HUDEP-2 (cell line): ENCODE measurements around the gene DPM2.

ENCODE experiments used
- DNase-seq, 76 experiments: peaks; one replicate each; lab custom pipeline; 2025; ENCODE audit not compliant: unreplicated experiment in 76 of 76; lab: John Stamatoyannopoulos, UW

DPM2 gene

DNA sequence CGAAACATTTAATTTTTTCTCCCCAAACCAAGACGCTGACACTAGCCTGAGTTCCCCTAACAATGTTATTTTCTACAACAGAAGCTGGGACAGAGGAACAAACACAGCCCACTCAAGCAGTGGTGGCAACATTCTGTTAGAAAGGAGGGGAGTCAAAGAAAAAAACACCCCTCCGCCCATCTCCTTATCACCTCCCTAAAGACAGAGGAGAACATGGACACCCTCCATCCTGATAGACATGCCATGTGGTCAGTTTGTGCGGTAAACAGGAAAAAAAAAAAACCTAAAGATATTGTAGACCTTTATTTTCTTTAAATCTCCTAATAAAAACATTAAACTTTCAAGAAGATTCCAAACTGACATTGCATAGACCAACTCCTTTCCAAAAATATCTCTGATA, 2.9 kb upstream of the DPM2 start:
- peak in 28 of 76 experiments; percentile 9 to 58 (median 36) for DNase-seq

DNA sequence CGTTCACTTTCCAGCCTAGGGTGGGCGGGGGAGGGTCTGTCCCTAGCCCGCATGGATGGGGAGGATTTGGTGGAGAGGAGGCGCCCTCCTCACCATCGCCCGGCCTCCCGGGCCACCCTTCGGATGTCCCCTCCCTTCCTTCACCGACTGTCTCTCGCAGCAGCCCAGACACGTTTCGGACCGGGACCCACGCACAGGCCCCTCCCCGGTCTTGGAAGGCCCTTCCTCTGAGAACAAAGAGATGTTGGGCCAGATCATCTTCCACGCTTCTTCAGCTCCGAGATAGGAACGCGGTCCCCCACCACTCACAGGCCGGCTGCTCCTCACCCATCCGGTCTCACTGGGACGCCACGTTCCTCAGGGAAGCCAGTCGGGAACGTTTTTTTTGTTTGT, 640 bp upstream of the DPM2 start:
- no peak for DNase-seq

DNA sequence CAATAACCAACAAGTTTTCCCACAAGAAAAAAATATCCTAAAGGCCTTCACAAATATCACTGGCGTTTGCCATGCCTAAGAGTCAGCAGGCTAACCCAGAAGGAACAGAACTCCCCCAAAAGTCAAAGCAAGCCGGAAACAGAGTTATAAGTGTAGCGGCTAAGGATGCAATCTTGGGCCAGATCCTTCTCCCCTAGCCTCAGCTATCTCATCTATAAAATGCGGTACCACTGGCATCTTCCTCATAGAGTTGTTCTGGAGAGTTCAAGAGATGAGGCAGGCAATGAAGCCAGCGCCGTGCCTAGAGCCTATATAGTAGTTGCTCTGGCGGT, 632 bp downstream of the DPM2 start:
- DNase-seq = no peak

DNA sequence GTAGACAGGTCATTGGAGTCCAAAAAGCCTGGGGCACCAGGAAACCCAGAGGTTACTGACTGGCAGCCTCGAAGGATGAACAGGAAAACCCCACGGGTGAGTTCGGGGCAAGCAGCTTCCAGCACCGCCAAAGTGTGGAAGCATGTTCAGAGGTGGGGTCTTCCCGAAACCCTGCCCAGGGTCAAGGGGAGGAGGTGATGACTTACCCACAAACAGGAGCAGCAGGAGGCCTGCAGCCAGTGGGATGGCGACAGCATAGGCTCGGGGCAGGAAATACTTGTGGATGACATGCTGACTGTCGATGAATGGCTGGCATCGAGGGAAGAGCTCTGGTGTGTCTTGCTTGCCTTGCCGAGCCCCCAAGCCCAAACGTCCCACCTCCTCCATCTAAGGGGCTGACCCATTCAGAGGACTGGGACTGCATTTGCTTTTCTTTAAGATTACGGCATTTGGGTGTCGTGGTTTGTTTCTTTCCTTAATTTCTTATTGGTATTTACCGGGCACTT, 1.3 kb downstream of the DPM2 start:
- DNase-seq = no peak

DNA sequence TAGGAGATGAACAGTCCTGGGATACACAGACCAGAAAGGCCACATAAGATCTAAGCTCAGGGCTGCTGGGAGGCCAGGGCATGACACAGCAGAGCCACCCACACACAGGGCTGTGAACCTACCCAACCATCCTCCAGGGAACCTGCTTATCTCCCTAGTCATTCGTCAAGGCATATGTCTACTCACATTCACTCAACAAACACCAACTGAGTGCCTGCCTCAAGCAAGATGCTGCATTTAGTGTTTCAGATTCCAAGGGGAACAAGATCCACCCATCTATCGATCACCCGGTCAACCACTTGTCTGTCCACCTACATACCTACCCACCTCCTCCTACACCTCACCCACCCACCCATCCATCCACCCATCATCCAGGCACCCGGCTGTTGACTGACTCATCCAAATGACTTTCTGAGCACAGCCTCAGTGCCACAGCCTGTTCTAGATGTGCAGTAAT, 1.9 kb downstream of the DPM2 start:
- peak in 71 of 76 experiments; percentile 24 to 88 (median 66) for DNase-seq

DNA sequence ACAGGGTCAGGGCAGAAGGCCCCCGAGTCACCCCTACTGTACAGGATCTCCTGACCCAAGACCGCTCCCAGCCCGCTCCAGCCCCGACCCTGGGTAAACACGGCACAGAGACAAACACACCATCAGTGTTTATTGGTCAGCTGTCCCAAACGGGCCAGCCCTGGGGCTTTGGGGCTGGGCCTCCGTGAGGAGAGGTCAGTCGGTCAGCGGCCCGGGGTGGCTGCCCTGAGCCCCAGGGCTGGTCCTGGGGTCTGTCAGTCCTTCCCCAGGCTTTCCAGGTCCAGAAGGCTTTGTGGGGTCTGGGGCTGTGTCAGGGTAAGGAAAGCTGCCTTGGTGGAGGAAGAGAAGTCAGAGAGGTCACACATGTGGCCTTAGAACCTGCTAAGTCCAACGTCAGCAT, 2.7 kb downstream of the DPM2 start:
- no peak for DNase-seq

DNA sequence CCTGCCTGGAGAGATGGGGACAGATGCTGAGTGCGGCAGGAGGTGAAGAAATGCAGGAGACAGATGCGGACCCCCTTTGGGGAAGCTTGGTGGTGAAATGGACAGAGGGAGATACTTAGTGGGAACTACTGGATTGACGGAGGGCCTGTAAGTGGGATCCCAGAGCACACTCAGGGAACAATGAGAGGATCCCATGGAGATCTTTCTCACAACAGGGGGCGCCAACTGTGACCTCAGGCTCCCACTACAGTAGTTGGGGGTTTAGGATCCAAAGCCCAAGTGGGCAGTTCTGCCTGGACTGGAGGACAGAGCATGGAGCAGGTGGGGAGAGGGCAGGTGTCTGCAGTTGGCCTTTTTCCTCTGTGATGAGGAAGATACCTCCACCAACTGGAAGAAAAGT, 3.4 kb downstream of the DPM2 start:
- no peak for DNase-seq

DNA sequence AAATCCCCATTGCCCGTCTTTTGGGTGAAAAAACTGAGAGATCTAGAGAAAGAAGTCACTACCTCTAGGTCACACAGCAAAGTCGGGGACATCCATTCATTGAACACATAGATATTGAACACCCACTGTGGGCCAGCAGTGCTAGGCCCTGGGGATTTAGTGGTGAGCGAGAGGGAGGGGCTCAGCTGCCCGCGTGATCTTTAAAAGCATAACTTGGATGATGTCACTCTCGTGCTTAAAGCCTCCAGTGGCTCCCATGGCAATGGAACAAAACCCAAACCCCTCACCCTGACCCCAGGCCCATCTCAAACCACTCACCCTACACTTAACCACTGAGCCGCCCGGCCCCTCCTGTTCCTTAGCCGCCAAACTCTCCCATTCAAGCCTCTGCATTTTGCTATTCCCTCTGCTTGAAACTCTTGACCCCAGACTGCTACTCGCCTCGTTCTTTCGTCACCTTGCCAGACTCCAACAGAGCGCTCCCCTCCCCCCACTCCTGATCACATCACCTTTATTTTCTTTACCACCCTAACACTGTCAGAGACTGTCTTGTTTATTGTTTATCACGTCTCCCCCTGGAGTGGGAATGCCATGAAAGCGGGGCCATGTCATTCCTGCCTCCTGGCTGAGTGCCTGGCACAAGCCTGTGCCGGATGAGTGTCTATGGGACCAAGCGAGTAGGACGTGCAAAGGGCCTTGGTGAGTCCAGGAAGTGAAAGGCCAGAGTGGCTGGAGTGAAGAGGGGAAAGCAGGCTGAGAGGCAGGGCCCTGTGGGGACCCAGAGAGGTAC, 6.4 kb downstream of the DPM2 start:
- peak in 1 of 76 experiments; percentile 15 for DNase-seq

DNA sequence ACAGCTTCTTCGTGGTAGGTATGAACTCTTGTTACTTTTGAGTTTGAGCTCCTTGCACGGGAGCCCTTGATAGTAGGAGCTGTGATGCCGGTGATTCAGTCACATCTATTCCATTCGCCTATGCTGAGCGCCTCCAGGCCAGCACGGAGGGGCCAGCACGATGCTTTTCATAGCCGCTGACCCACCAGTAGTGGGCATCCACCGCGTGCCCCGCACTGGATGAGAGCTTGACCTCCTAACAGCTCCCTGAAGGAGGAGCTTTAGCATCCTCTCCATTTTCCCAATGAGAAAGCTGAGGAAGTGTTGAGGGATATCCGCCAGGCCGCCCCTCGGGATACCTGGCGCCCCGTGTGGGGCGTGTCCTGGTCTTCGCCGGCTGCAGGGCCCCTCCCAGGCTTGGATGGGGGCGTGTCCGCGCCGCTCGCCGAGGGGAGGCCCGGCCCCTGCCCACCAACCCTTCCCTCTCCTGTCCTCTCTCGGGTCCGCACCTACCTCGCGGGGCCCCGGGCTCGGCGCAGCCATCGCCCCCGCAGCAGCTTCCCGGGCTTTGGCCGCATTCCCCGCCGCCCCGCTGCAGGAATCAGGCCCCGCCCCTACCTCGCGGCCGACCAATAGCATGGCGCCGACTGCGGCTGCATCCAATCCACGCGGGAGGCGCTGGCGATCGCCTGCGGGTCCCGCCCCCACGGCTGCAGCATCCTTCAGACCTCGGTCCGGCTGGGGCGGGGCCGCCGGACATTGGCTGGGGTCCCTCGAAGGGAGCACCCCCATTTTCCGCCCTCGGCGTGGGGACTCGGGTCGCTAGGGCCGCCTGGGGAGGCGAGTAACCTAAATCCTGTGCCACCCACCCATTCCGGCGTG, 7.2 kb downstream of the DPM2 start, which contains the start of gene PIP5KL1:
TSS of gene PIP5KL1 (minus strand) at position 547 of the 861 bp plus-strand sequence. CDS start at position 522, 25 bp downstream.
- peak in 63 of 76 experiments; percentile 11 to 75 (median 51) for DNase-seq

DNA sequence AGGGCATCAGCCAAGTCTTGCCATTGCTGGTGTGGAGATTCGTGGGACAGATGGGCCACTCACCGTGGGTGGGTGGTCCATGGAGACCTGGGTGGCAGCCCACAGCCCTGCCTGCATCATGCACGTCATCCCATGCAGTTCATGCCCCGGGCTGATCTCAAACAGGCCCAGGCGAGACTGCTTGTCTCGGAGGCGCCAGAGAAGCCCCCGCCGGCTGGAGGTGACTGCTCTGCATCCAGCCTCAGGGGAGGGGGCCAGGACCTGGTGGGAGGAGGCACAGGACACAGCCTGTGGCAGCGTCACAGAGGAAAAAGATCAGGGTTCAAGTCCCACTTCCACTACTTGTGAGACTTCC, 8.1 kb downstream of the DPM2 start:
- DNase-seq = no peak

DNA sequence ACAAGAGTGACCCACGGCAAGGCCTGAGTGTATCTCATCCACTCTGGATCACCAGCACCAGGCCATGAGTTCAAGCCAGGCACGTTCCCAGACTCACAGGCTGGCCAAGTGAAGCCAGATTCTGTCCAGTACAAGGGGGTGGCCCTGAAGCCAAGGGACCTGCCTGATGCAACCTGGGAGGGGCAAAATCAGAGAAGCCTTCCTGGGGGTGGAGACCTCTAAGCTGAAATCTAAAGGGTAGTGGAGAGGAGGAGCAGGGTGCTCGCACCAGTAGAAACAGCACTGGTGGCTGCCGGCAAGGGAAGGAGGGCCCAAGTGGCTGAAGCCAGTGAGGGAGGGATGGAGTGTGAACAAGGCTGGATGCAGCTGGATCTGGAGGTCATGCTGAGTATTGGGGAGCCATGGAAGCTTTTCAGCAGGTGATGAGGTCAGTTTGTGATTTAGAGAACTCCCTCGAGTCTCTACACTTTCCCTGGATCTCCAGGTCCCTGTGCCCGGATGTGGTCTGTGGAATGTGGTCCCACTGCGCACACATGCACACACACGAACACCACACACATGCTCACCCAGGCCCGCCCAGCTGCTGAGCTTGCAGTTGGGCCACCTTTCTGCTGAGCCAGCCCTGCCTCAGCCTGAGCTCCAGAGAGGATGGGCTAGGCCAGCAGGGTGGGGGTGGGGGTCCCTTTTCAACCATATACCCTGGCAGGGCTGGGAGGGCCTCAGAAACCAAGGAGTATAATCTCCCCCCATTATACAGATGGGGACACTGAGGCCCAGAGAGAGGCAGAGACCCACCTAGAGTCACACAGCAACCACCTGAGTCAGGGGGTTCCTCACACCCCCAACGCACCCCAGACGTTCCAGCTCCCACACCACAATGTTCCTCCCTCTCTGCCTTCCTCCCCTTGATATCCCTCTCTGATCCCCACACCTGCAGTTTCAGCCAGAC, 8.7 kb downstream of the DPM2 start:
- DNase-seq = peak in 1 of 76 experiments; percentile 12

DNA sequence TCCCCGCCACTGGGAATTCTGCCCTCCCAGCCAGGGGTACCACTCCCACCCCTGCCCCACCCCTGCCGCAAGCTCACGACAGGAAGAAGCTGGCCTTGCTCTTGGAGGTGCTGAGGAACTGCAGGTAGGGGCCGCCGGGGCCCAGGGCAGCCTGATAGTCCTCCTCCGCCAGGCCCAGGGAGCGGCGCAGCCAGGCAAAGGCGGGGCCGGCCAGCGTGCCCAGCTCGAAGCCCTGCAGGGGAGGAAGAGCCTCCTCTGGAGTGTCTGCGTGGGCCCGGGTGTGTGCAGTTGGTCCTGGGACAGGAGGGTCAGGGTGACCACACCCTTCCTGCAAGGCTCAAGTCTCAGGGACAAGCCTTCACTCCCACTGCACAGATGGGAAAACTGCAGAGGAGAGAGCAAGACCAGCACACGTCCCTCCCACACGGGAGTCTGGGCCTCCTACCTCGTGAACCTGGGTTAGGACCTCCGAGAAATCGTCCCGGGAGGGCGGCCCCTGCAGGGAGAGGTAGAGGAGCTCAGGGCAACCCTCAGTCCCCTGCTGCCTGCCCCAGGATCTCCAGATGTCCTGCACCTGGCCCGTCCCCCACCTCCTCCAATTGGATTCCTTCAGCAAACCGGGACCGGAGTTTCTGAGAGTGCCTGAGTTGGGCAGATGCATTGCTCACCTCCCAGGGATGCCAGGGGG, 9.5 kb downstream of the DPM2 start:
- DNase-seq = peak in 30 of 76 experiments; percentile 2 to 53 (median 32)

DNA sequence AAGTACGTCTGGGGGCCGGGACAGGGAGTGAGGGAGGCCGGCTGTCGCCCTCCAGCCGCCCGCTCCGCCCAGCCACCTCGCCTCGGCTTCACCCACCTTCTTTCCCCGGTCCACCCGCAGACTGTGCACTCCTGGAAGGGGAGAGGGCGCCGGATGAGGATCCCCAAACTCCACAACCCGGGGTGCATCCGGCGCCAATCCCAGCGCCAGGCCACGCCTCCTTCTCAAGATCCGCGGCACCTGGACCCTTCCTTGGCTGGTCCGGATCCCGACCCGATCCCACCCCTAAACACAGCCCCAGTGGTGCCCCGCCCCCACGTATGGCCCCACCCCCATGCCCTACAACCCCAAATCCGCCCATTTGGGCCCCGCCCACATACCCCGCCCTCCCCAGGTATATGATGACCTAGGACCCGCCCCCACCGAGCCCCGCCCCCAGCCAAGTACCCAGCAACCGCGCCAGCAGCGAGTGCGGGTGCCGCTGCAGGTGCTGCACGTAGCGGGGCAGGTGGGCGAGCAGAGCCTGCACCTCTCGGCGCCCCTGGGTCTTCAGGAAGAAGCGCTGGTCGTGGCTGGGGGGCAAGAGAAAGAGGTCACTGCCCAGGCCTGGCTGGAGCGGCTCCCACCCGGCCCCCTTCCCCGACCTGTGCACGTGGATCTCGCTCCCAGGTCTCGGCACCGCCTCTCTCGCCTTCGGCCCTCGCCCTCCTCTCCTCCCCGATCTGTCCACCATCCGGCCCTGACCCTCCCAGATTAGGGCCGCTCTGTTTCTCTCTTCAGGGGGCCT, 10.3 kb downstream of the DPM2 start:
- peak in 18 of 76 experiments; percentile 11 to 47 (median 28) for DNase-seq

DNA sequence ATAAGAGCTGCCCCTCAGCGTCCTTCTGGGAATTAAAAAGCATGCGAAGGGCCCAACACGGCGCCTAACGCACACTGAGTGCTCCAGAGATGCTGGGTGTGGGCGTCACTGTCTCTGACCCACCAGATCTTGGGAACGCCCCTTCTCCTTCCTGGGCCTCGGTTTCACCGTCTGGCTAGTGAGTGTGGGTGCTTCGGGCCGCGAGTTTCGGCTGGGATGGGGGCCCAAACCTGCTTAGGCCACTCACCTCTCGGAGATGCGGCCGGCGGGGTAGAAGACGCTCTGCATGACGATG, 10.8 kb downstream of the DPM2 start:
- DNase-seq = no peak

DNA sequence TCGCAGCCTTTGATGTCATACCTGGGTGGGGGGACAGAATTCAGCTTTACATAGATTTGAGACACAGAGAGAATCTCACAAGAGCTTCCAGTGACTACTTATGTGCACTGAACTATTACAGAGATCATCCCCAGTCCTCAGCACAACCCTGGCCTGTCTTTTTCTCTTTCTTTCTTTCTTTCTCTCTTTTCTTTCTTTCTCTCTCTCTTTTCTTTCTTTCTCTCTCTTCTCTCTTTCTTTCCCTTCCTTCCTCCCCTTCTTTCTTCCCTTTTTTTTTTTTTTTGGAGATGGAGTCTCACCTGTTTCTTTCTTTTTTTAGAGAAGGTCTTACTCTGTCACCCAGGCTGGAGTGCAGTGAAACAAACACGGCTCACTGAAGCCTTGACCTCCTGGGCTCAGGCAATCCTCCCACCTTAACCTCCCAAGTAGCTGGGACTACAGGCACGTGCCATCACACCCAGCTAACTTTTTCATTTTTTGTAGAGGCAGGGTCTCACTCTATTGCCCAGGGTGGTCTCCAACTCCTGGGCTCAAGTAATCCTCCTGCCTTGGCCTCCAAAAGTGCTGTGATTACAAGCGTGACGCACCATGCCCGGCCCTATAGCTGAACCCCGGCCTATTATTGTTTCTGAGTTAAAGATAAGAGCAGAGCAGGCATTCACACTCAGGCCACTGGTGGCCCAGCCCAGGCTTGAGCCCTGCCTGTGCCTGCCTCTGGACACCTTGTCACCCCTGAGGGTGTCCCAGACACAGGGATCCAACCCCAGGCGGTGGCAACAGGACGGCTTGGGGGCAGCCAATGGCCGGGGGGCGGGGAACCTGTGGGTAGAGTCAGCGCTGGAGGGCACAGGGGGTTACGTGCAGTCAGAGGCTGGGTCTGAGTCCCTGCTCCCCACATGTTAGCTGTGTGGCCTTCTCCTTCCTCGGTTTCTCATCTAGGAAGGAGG, 11.4 kb downstream of the DPM2 start:
- DNase-seq = no peak

DNA sequence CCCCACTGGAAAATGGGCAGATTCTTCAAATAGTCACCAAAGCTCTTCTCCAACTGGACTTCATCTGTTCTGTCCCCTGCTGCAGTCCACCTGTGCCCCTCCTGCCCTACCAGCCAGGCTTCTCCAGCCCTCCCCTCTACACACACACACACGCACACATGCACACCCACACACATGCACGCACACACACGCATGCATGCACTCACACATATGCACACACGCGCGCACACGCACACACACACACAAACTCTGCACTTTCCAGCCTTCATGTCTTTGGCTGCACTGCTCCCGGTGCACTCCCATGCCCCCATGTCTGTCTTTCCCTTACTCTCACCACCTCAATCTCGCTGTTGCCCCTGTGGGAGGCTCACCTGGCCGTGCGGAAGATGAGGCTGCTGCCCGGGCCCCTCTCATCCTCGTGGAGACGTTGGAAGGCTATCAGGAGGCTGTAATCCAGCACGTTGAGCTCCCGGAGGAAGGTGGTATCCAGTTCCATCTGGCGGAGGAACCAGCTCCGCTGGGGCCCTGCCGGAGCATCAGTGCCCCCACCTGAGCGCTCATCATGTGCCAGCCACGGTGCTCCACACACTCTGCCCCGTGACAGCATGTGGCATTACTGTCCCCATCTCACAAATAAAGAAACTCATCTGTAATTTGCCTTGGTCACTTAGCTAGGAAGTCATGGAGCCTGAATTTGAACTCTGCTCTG, 12.8 kb downstream of the DPM2 start:
- DNase-seq = no peak

DNA sequence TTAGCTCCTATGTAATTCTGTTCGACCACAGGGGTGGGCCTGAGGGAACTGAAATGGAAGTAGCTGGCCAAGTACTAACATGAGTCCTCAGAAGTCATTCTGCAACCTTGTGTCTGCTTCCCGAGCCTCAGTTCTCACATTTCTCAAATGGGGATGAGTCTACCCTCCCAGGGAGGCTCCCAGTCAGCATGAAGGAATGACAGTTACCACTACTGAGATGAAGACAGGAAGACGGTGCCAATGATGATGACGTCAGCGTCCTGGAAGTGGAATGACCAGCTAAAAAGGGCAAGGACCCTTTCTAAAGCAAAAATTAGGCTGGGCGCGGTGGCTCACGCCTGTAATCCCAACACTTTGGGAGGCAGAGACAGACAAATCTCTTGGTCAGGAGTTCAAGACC, 13.9 kb downstream of the DPM2 start:
- DNase-seq = no peak

DNA sequence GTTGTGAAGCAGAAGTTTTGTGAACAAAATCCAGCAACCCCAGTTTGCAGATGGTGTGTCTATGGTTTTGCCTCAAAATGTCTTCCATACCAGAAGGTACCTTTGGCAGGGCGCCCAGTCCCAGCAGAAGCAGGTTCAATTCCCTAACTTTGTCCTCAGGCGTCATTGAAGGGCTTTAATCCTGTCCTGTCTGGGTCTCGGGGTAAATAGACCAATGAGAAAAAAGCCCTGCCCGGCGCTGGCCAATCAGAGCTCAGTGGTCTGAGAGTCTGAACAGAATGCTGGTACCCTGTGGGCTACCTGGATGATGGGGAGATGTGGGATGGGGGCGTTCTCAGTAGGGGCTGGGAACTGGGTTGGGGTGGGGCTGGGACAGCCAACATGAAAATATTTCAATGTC, 14.6 kb downstream of the DPM2 start:
- DNase-seq = no peak
